GM12878 (cell line): ENCODE results near the gene SPATS2L. TPM values are rescaled to one million over a fixed set of nuclear protein-coding genes. Genes with fewer than 3 reads are reported as not detected.

Source experiments
- ASH2L ChIP-seq: fragments of 300-600, 200-600 bp; sonication (generic); IDR thresholded peaks from 2 replicates; pipeline ENCODE4 v1.6.1; 2017; ENCODE audit warnings: low read depth, mild to moderate bottlenecking, borderline replicate concordance
- CEBPB ChIP-seq, 2 experiments: fragments of 150-350 bp in 1 of 2; IDR thresholded peaks; 2 replicates each; pipeline ENCODE4 v1.6.1; 2012 to 2014; ENCODE audit warnings: low read depth in 2 of 2, low read length in 2 of 2, borderline replicate concordance in 1 of 2, inconsistent platforms in 1 of 2
- CREB1 ChIP-seq: IDR thresholded peaks from 2 replicates; pipeline ENCODE4 v1.6.1; 2012; ENCODE audit warnings: low read depth, mild to moderate bottlenecking, inconsistent platforms
- MYC ChIP-seq: IDR thresholded peaks from 2 replicates; pipeline ENCODE4 v1.6.1; 2011; ENCODE audit warnings: mild to moderate bottlenecking, low read length, moderate library complexity, inconsistent platforms; ENCODE audit not compliant: insufficient read depth, insufficient replicate concordance, insufficient read length, severe bottlenecking
- PAX8 ChIP-seq: fragments of 450-650 bp; IDR thresholded peaks from 2 replicates; pipeline ENCODE4 v1.6.1; 2017; ENCODE audit warnings: mild to moderate bottlenecking, moderate library complexity
- RB1 ChIP-seq: fragments of 450-650 bp; formaldehyde crosslinking; IDR thresholded peaks from 2 replicates; pipeline ENCODE4 v1.6.1; 2017; ENCODE audit warnings: mild to moderate bottlenecking, borderline replicate concordance
- RFX5 ChIP-seq: IDR thresholded peaks from 2 replicates; pipeline ENCODE4 v1.6.1; 2011; ENCODE audit warnings: low read depth, low read length, improper control_type of control experiment
- SMC3 ChIP-seq: IDR thresholded peaks from 2 replicates; pipeline ENCODE4 v1.6.1; 2011; ENCODE audit warnings: low read length, improper control_type of control experiment, borderline replicate concordance
- SP1 ChIP-seq: IDR thresholded peaks from one replicate; pipeline ENCODE4 v1.6.1; 2011; ENCODE audit warnings: low read depth, low read length
- TCF12 ChIP-seq: IDR thresholded peaks from 2 replicates; pipeline ENCODE4 v1.6.1; 2011; ENCODE audit warnings: low read depth, mild to moderate bottlenecking, low read length
- ZNF384 ChIP-seq: IDR thresholded peaks from 2 replicates; pipeline ENCODE4 v1.6.1; 2012; ENCODE audit warnings: low read depth, mild to moderate bottlenecking, low read length, improper control_type of control experiment, borderline replicate concordance
- ZSCAN29 ChIP-seq: fragments of 450-650 bp; IDR thresholded peaks from 2 replicates; pipeline ENCODE4 v1.6.1; 2017; ENCODE audit warnings: mild to moderate bottlenecking, moderate library complexity
- polyA plus RNA-seq, 11 experiments: library from polyadenylated mRNA; depleted of rRNA in 4 of 11; unstranded in 6 of 11; stranded (reverse) in 5 of 11; fragments of >200 nt; fragmentation: Nextera tagmentation in 4 of 11; fragmentation: Illumina TruSeq in 1 of 11; extraction: Ambion mirVana in 4 of 11; extraction: Trizol in 1 of 11; gene quantifications; 1 replicate in 1 of 11; 2 replicates in 10 of 11; pipeline versions ENCODE4 v1.2.1 to v1.2.3, GENCODE V29; 2011 to 2016; ENCODE audit warnings: inconsistent platforms in 2 of 11, missing spikeins in 2 of 11, low read depth in 1 of 11
- total RNA-seq, 4 experiments: library from RNA; depleted of rRNA in 3 of 4; stranded (reverse); fragments of >200 nt in 3 of 4; fragmentation: Illumina TruSeq in 1 of 4; extraction: Trizol in 1 of 4; gene quantifications; 2 replicates each; pipeline versions ENCODE4 v1.2.1 to v1.2.3, GENCODE V29; 2013 to 2021
- TF ChIP-seq, protein P1 (sequence below): fragments of 450-650 bp; IDR thresholded peaks from 2 replicates; pipeline ENCODE4 v1.6.1; 2017; ENCODE audit warnings: low read depth, mild to moderate bottlenecking, moderate library complexity
- TF ChIP-seq, protein P2 (sequence below): fragments of 450-650 bp; IDR thresholded peaks from 2 replicates; pipeline ENCODE4 v1.6.1; 2016; ENCODE audit warnings: mild to moderate bottlenecking, moderate library complexity, borderline replicate concordance
- TF ChIP-seq, protein P3 (sequence below): fragments of 450-650 bp; formaldehyde crosslinking; IDR thresholded peaks from 2 replicates; pipeline ENCODE4 v1.5.0; 2022; ENCODE audit warnings: mild to moderate bottlenecking, missing genetic modification characterization
- TF ChIP-seq, protein P4 (sequence below): IDR thresholded peaks from 2 replicates; pipeline ENCODE4 v1.6.1; 2012; ENCODE audit warnings: low read depth, low read length, improper control_type of control experiment

Gene SPATS2L
- total and polyA plus RNA-seq, 10 of the 15 experiments (the other 5 are each of a cell fraction or from before 2014, with no cell fraction given) = 5.2 to 30.0 (median 20.1) TPM

DNA sequence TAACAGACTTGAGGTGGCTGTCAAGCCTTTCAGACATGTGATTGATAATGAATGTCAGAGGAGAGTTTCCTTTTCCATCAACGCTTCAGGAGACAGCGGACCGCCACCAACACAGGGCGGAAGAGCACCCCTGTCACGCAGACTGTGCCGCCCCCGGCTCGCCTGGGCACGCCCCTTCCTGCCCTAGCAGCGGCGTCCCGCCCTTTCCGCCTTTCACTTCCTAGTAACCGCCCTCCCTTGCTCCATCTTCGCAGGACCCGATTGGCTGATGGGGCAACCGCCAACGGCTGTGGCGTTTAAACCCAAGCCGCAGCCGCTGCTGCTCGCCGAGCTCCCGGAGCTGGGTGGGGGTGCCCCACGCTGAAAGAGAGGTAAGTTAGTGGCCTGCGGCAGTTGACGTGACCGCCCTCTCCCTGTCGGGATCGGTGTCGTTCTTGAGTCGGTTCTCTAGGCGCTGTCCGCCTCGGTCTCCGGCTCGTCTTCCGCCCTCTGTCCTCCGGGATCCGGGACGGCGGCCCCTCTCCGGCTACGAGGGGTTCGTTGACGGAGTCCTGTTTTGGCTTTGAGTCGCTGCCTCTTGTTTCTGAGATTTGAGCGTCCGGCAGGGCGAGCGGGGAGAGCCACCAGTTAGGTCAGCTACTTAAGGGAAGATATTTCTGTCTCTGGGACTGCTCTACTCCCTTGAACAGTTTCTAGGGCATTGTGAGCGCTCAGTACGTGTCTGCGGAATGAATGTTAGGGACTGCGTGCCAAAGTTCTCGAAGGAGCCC is 219.6 kb downstream of the SPATS2L start, which contains the start of gene SGO2 (continued):
- TF ChIP-seq ZNF384 = no peak
- TF ChIP-seq ASH2L = no peak
- TF ChIP-seq, protein P1, sequence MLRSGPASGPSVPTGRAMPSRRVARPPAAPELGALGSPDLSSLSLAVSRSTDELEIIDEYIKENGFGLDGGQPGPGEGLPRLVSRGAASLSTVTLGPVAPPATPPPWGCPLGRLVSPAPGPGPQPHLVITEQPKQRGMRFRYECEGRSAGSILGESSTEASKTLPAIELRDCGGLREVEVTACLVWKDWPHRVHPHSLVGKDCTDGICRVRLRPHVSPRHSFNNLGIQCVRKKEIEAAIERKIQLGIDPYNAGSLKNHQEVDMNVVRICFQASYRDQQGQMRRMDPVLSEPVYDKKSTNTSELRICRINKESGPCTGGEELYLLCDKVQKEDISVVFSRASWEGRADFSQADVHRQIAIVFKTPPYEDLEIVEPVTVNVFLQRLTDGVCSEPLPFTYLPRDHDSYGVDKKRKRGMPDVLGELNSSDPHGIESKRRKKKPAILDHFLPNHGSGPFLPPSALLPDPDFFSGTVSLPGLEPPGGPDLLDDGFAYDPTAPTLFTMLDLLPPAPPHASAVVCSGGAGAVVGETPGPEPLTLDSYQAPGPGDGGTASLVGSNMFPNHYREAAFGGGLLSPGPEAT = peak; percentile 89
- no peak for TF ChIP-seq ZSCAN29
- TF ChIP-seq CEBPB (IDR thresholded peaks at IDR 0.05; ENCODE audit: borderline replicate concordance in 1 of 2, low read depth in 2 of 2, low read length in 2 of 2) = no peak
- TF ChIP-seq MYC = no peak
- TF ChIP-seq RB1 = peak; percentile 81; the same call in 1 of the 2 replicates
- TF ChIP-seq TCF12 = peak; percentile 6; the same call in 1 of the 2 replicates
- no peak for TF ChIP-seq SMC3
- TF ChIP-seq, protein P2, sequence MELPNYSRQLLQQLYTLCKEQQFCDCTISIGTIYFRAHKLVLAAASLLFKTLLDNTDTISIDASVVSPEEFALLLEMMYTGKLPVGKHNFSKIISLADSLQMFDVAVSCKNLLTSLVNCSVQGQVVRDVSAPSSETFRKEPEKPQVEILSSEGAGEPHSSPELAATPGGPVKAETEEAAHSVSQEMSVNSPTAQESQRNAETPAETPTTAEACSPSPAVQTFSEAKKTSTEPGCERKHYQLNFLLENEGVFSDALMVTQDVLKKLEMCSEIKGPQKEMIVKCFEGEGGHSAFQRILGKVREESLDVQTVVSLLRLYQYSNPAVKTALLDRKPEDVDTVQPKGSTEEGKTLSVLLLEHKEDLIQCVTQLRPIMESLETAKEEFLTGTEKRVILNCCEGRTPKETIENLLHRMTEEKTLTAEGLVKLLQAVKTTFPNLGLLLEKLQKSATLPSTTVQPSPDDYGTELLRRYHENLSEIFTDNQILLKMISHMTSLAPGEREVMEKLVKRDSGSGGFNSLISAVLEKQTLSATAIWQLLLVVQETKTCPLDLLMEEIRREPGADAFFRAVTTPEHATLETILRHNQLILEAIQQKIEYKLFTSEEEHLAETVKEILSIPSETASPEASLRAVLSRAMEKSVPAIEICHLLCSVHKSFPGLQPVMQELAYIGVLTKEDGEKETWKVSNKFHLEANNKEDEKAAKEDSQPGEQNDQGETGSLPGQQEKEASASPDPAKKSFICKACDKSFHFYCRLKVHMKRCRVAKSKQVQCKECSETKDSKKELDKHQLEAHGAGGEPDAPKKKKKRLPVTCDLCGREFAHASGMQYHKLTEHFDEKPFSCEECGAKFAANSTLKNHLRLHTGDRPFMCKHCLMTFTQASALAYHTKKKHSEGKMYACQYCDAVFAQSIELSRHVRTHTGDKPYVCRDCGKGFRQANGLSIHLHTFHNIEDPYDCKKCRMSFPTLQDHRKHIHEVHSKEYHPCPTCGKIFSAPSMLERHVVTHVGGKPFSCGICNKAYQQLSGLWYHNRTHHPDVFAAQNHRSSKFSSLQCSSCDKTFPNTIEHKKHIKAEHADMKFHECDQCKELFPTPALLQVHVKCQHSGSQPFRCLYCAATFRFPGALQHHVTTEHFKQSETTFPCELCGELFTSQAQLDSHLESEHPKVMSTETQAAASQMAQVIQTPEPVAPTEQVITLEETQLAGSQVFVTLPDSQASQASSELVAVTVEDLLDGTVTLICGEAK = peak; percentile 89
- TF ChIP-seq, protein P3, sequence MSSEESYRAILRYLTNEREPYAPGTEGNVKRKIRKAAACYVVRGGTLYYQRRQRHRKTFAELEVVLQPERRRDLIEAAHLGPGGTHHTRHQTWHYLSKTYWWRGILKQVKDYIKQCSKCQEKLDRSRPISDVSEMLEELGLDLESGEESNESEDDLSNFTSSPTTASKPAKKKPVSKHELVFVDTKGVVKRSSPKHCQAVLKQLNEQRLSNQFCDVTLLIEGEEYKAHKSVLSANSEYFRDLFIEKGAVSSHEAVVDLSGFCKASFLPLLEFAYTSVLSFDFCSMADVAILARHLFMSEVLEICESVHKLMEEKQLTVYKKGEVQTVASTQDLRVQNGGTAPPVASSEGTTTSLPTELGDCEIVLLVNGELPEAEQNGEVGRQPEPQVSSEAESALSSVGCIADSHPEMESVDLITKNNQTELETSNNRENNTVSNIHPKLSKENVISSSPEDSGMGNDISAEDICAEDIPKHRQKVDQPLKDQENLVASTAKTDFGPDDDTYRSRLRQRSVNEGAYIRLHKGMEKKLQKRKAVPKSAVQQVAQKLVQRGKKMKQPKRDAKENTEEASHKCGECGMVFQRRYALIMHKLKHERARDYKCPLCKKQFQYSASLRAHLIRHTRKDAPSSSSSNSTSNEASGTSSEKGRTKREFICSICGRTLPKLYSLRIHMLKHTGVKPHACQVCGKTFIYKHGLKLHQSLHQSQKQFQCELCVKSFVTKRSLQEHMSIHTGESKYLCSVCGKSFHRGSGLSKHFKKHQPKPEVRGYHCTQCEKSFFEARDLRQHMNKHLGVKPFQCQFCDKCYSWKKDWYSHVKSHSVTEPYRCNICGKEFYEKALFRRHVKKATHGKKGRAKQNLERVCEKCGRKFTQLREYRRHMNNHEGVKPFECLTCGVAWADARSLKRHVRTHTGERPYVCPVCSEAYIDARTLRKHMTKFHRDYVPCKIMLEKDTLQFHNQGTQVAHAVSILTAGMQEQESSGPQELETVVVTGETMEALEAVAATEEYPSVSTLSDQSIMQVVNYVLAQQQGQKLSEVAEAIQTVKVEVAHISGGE (CRISPR knock-in tag) = no peak
- no peak for TF ChIP-seq PAX8
- peak; percentile 65; the same call in 1 of the 2 replicates for TF ChIP-seq RFX5
- peak; percentile 83 for TF ChIP-seq SP1
- TF ChIP-seq, protein P4, sequence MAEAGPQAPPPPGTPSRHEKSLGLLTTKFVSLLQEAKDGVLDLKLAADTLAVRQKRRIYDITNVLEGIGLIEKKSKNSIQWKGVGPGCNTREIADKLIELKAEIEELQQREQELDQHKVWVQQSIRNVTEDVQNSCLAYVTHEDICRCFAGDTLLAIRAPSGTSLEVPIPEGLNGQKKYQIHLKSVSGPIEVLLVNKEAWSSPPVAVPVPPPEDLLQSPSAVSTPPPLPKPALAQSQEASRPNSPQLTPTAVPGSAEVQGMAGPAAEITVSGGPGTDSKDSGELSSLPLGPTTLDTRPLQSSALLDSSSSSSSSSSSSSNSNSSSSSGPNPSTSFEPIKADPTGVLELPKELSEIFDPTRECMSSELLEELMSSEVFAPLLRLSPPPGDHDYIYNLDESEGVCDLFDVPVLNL = peak; percentile 97
- peak; percentile 71; the same call in 1 of the 2 replicates for TF ChIP-seq CREB1
